Activated CD8-positive, alpha-beta memory T cell treated with anti-CD3 and anti-CD28 coated beads, Interleukin-2, amount 50 U/mL, for 24 hours (primary cell): ENCODE results near the gene ATXN2L.
"Not testable (repeated sequence)": the region's sequence is repeated elsewhere in the genome, so short reads cannot be mapped to it uniquely, and the experiment has no call there.

Source experiments
- DNase-seq: peaks from one replicate; pipeline ENCODE4 v3.0.0-alpha.2; 2020; ENCODE audit errors: extremely low read depth

Gene ATXN2L

GRCh38 chr16:28822520-28823290 lies at the start of gene ATXN2L:
ATXN2L (plus strand) TSS chr16:28822999; CDS start chr16:28823260, 261 bp downstream.
- DNase-seq, result peak; percentile 90

GRCh38 chr16:28781697-28782096 lies 41.1 kb upstream of the ATXN2L start:
- not testable (repeated sequence) for DNase-seq

- not testable (repeated sequence) for DNase-seq
These were observed 40.4 kb upstream of the ATXN2L start for GRCh38 chr16:28782357-28782756.

- DNase-seq, result peak; percentile 31
These were observed 20.4 kb upstream of the ATXN2L start for GRCh38 chr16:28802235-28803019.

GRCh38 chr16:28807445-28808120 lies 15.2 kb upstream of the ATXN2L start:
- not testable (repeated sequence) for DNase-seq

- no peak for DNase-seq
These were observed 2.8 kb upstream of the ATXN2L start for GRCh38 chr16:28820016-28820415.

- DNase-seq, result not testable (repeated sequence)
These were observed 2.3 kb upstream of the ATXN2L start for GRCh38 chr16:28820546-28820945.

- DNase-seq, result no peak
These were observed 802 bp upstream of the ATXN2L start for GRCh38 chr16:28821874-28822519.

GRCh38 chr16:28823291-28823872 lies 583 bp downstream of the ATXN2L start:
- DNase-seq, result no peak

- peak; percentile 92 for DNase-seq
These were observed 1.3 kb downstream of the ATXN2L start for GRCh38 chr16:28823873-28824716.

- no peak for DNase-seq
These were observed 1.8 kb downstream of the ATXN2L start for GRCh38 chr16:28824717-28824973.

GRCh38 chr16:28826141-28826540 lies 3.3 kb downstream of the ATXN2L start:
- DNase-seq, result no peak

GRCh38 chr16:28829747-28830146 lies 6.9 kb downstream of the ATXN2L start:
- DNase-seq, result no peak

GRCh38 chr16:28830531-28830930 lies 7.7 kb downstream of the ATXN2L start:
- no peak for DNase-seq

- no peak for DNase-seq
These were observed 11.6 kb downstream of the ATXN2L start for GRCh38 chr16:28834349-28834748.

- no peak for DNase-seq
These were observed 12.4 kb downstream of the ATXN2L start for GRCh38 chr16:28834873-28835863.

GRCh38 chr16:28835864-28836760 lies 13.3 kb downstream of the ATXN2L start:
- DNase-seq, result no peak

GRCh38 chr16:28836761-28837064 lies 13.9 kb downstream of the ATXN2L start:
- DNase-seq, result no peak
